GM19023 (cell line): ENCODE measurements around the gene CCDC66.
A peak's percentile ranks its signal among the peaks of the same experiment; 100 is the strongest.
"Not testable (repeated sequence)": the region's sequence is repeated elsewhere in the genome, so short reads cannot be mapped to it uniquely, and the experiment has no call there.

Experiments
- ATAC-seq: cut with Tn5 transposase; IDR thresholded peaks from one replicate; pipeline ENCODE4 v1.9.1; 2021; ENCODE audit warnings: mild to moderate bottlenecking, moderate library complexity; ENCODE audit not compliant: unreplicated experiment

Gene CCDC66

DNA sequence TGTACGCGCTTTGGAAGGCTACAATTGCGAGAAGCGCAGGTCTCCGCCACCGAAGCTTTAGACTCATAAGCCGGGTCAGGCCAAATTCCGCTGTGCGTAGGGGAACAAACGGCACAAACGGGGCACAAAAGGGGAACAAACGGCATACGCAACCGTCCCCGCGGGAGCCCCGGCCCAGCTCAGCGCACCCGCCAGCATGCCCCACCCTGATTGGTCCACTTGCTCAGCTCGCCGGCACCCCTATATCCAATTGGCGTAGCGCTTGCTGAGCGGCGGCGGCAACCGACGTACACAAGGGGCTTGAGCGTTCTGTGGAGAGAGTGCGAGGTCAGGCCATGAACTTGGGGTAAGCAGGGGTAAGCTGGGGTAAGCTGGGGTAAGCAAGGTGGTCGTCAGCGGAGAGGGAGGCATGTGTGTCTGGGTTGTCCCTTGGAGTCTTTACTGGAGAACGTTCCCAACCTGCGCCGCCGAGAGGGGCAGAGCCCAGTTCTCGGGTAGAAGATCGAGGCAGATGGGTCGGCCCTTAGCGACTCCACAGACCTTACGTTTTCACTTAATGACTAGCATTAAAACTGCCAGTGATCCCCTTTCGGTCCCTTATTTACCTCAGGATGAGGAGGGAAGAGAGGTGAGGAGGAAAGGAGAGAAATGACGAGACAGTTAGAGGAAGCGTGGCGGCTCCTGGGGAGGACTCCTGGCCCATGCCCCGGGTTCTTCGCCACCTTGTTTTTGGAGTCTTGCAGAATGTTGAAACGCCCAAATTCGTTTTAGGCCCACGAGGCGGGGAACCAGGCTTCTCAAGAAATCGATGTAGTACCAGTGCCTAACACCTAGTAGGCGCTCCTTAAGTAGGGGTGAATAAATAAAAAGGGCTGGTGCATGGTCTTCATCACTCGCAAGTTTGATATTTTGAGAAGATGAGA, at the start of gene CCDC66:
CCDC66 (plus strand) TSS at position 268 of the 923 bp plus-strand sequence; CDS start at position 336, 68 bp downstream.
- peak; percentile 100 for ATAC-seq

DNA sequence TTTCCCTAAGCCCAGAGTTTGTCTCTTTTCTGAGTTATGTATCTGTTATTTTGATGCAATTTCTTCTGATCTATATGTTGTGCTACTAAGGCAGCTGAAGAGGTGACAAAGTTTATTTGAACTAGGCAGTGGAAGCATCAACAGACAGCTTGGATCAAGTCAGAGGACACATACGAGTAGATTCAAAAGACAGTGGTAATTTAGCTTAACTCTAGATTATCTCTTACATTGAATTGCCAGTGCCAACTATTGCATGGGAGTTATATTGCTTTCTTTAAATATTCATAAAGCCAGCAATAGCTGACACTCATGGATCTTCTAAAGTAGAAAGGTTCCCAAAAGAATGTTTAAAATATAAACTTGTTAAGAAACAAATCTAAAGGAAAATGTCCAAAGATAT, 37.3 kb upstream of the CCDC66 start:
- no peak for ATAC-seq

DNA sequence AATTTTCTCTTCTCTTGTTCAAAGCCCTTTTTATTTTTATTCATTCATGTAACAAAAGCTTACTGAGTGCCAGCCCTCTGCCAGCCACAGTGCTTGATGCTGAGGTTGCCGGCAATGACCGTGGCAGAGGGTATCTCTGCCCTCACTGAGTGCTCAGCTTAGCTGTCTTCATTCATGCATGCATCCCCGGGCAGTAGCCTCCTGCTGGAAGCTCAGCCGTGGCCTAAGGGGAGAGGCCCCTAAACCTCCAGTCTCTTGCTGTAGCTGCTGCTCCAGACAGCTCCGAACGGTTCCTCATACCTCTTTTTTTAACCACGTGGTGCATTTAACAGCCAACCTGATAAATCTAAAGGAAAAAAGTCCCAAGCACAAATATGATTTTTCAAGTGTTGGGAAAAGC, 34.6 kb upstream of the CCDC66 start:
- no peak for ATAC-seq

DNA sequence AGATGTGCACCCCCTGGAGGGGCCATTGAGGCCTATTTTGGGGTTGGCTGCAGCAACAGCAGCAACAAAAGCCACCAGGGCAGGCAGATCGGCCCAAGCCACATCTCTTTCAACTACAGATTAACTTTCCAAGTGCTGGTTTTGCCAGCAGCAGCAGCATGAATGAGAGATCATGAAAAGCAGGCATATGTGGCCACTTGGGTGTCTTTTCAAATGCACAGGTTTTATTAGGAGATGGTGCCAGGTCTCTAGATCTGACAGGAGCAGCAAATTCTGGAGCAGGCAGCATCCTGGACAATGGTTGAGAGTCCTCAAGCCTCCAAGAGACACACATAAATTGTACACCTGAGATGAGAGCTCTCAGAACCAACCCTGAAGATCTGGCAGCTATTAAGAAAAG, 31.7 kb upstream of the CCDC66 start:
- ATAC-seq = no peak

DNA sequence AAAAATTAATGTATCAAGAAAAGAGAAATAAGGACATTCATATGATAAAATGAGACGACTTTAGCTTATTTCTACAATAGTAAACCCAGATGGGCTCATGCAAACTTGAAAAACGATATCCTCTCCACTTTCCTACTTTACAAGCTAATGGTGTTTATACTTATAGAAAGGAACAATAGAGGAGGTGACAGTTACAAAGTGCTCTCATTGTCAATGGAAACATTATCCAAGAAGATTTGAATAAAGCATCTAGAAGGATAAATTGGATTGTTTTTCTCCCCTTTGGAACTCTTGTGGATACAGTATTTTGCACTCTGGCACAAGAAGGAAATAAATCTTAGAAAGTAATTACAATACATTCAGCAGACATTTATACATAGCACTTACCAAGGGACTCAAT, 20.2 kb upstream of the CCDC66 start:
- no peak for ATAC-seq

DNA sequence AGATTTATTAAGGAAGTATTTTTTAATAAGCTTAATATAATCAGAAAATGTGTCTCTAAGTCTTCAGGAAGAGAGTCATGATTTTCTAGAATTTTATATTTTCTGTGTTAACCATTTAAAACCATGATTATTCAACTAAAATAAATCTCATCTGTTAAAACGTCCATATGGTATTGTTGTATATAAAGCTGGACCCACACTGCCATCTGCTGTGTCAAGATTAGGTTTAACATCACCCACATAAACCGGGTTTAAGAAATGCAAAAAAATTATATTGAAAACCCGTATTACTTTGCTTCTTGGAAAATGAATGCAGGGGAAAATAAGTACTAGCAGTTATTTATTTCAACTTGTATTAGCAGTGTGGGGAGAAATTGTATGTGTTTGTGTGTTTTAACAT, 9.5 kb upstream of the CCDC66 start:
- ATAC-seq = no peak

DNA sequence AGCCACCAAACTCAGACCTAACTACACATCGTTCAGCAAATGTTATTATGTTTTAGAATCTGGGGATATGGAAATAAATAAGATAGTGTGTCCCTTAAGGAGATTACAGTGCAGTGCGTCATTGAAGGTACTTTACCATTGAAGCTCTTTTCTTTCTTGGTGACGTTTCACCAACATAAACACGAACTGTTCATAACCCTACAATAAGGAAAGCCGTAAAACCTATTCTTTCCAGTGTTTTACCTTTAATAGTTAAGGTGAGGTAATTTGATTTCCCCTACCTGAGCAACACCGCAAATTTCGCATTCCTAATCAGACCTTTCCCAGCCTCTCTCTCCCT, 826 bp downstream of the CCDC66 start:
- peak; percentile 2 for ATAC-seq

DNA sequence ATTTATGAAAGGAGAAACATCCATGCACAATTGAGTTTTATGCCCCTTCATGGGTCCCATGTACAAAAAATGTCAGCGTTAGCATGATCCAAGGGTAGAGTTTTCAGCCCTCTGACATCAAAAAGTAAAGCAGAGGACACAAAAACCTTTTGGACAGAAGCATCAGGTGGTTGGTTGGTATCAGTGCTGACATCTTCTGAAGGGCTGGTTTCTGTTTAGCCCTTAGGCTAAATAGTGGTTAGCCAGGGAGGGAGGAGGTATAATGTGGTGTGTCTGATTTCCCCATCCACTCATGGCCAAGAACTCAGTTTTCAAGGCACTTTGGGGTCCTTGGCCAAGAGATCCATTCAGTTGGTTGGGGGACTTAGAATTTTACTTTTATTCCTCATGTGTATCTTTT, 16.5 kb downstream of the CCDC66 start:
- ATAC-seq = no peak

DNA sequence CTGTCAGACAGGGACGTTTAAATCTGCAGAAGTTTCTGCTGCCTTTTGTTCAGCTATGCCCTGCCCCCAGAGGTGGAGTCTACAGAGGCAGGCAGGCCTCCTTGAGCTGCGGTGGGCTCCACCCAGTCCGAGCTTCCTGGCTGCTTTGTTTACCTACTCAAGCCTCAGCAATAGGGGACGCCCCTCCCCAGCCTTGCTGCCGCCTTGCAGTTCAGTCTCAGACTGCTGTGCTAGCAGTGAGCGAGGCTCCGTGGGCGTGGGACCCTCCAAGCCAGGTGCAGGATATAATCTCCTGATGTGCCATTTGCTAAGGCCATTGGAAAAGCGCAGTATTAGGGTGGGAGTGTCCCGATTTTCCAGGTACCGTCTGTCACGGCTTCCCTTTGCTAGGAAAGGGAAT, 25.0 kb downstream of the CCDC66 start:
- not testable (repeated sequence) for ATAC-seq

DNA sequence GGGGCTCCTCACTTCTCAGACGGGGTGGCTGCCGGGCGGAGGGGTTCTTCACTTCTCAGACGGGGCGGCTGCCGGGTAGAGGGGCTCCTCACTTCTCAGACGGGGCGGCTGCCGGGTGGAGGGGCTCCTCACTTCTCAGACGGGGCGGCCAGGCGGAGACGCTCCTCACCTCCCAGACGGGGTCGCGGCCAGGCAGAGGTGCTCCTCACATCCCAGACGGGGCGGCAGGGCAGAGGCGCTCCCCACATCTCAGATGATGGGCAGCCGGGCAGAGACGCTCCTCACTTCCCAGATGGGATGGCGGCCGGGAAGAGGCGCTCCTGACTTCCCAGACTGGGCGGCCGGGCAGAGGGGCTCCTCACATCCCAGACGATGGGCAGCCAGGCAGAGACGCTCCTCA, 27.3 kb downstream of the CCDC66 start:
- ATAC-seq = not testable (repeated sequence)

DNA sequence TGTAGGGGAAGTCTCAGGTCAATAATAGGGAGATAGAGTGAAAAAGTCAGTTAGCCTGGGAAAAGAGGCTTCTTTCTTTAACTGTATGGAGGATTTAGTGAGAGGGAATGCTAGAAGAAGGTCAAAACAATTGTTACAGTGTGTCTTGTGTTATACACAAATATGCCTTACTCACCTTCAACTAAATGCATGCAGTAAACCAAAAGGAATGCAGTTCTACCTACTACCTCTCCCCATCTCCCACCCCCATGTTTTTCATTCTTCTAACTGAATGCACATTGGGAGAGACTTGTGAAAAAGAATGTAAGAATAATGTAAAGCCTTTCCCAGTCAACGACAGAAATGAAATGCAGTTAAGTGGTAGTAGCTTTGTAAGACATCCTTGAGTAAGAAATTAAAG, 33.8 kb downstream of the CCDC66 start:
- no peak for ATAC-seq

DNA sequence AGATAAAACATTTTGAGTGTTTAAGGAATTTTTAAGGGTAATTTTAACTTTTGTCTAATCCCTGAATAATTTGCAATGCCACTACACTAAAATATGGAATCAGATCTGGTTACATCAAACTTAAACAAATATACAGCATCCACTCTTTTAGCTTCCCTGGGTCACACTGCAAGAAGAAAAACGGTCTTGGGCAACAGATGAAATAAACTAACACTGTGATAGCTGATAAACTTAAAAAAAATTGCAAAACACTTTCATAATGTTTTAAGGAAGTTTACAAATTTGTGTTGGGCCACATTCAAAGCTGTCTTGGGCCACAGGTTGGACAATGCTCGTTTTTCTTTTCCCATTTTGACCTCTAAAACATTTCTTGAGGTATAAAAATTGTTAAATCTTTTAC, 34.3 kb downstream of the CCDC66 start:
- ATAC-seq = no peak

DNA sequence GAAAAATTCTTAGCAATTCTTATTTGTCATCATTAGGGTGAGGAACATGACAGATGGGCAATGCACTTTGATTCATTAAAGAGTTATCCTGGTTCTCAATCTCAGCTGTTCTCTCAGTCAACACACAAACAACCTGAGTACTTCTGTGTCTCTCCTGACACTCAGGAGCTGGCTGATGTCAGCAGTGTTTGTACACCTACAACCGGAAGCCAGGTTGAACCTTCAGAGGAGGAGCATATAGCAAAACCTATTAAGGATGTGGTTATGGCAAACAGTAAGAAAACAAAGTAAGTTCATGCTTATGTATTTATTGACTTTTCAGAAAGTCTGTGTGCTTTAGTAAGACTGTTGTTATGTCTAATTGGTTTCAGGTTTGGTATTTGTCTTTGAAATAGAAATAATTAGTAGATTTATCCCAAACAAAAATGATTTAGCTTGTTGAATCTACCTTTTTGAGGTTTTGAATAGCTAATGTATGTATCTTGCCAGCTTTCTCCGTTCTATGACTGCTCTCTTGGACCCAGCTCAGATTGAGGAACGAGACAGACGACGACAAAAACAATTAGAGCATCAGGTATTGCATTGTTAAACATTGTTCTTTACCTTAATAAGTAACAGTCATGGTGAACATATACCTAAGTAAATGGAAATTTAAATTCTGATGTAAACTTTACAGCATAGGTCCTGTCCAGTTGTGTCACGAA, 36.6 kb downstream of the CCDC66 start:
- no peak for ATAC-seq

DNA sequence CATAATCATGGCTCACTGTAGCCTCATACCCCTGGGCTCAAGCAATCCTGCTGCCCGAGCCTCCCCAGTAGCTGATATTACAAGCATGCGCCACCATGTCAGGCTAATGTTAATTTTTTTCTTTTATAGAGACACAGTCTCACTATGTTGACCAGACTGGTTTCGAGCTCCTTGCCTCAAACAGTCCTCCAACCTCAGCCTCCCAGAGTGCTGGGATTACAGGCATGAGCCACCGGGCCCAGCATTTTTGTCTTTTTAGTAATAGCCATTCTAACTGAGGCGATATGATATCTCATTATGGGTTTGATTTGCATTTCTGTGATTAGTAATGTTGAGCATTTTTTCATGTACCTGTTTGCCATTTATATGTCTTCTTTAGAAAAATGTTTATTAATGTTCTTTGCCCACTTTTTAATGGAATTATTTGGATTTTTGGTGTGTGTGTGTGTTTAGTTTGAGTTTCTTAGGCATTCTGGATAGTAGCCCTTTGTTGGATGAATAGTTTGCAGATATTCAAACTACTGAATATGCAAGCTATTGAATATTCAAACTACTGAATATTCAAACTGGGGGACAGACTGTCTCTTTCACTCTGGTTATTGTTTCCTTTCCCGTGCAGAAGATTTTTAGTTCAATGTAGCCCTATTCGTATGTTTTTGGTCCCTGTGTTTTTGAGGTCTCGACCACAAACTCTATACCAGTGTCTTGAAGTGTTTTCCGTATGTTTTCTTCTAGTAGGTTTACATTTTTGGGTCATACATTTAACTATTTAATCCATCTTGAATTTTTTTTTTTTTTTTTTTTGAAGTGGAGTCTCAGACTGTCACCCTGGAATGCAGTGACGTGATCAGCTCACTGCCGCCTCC, 39.2 kb downstream of the CCDC66 start:
- ATAC-seq = no peak

DNA sequence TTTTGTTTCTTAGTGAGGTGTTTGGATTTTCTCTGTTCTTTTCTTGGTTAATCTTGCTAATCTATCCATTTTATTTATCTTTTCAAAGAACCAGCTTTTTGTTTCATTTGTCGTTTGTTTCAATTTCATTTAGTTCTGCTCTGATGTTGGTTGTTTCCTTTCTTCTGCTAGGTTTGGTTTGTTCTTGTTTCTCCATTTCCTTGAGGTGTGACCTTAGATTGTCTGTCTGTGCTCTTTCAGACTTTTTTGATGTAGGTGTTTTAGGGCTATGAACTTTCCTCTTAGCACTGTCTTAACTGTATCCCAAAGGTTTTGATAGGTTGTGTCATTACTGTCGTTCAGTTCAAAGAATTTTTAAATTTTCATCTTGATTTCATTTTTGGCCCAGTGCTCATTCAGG, 51.5 kb downstream of the CCDC66 start:
- ATAC-seq = not testable (repeated sequence)

DNA sequence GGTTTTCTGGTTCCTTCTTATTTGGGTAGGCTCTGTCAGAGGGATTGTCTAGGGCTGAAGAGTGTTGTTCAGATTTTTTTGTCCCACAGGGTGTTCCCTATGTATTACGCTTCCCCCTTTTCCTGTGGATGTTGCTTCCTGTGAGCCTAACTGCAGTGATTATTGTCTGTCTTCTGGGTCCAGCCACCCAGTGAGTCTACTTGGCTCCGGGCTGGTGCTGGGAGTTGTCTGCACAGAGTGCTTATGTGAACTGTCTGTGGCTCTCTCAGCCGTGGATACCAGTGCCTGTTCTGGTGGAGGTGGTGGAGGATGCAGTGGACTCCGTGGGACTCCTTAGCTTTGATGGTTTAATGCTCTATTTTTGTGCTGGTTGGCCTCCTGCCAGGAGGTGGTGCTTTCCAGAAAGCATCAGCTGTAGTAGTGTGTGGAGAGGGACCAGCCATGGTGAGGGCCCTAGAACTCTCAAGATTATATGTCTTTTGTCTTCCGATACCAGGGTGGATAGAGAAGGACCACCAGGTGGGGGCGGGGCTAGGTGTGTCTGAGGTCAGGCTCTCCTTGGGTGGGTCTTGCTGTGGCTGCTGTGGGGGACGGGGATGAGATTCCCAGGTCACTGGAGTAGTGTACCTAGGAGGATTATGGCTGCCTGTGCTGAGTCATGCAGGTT, 53.8 kb downstream of the CCDC66 start:
- no peak for ATAC-seq

DNA sequence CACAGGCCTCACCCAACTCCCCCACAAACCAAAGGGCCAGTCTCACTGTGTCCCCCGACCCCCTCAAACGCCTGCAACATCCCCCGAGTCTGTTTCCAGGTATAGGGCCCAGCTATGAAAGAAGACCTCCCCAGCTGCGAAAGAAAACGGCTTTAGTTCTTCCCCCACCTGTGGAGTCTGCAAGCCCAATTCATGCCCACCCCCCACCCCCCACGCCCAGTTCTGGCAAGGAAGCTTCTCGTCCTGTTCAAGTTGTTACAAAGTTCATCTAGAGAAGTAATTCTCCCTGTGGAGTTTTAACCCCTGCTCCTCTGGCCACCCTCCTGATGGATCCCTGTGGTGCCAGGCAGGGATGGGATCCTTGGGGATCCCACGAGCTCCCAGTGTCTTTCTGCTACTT, 54.4 kb downstream of the CCDC66 start:
- no peak for ATAC-seq

DNA sequence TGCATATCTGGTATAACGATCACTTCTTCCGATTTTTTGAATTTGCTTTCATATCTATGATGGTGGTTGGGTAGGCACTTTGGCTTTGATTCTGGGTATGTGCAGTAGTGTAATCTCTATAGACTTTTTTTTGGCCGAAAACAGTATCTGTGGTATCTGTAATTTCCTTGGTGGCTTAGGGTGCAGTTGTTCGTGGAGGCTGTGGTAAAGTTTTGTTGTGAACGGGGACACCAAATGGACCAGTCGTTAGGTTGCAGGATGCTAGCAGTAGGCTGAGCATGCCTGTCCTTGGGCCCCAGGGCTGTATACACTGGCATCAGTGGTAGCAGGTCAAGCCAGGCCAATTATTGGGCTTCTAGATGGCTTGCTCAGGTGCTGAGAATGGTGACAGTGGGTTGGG, 55.2 kb downstream of the CCDC66 start:
- ATAC-seq = no peak

DNA sequence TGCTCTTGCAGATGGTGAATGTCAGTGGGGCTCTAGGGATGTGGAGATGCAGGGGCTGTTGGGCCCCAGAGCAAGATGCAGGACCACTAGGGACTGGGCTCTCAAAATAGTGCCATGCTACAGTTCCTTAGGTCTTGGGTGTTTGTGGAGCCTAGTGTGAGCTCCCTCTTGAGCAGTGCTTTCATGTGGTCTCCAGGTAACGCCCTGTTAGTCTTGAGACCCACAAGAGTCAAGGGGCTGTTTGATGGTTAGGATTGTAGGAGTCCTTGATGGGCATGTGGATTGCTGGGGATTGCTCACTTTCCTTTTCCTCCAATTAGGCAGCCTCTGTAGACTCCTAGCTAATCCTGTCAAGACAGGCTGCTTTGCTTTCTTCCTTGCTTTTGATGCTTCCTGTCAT, 56.0 kb downstream of the CCDC66 start:
- ATAC-seq = no peak

DNA sequence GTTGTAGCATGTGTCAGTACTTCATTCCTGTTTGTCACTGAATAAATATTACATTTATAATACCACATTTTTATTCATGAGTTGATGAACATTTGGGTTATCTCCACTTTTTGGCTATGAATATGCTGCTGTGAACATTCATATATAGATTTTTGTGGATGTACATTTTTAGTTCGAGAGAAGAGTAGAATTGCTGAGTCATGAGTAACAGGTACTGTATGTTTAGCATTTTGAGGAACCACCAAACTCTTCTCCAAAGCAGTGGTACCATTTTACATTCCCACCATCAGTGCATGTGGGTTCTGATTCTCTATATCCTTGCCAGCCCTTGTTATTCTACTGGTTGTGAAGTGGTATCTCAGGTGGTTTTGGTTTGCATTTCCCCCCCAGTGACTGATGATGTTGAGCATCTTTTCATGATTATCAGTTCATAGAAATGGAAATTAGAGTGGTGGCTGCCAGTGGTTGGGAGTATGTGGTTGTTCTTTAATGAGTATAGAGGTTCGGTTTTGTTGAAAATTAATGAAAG, 59.6 kb downstream of the CCDC66 start:
- no peak for ATAC-seq

DNA sequence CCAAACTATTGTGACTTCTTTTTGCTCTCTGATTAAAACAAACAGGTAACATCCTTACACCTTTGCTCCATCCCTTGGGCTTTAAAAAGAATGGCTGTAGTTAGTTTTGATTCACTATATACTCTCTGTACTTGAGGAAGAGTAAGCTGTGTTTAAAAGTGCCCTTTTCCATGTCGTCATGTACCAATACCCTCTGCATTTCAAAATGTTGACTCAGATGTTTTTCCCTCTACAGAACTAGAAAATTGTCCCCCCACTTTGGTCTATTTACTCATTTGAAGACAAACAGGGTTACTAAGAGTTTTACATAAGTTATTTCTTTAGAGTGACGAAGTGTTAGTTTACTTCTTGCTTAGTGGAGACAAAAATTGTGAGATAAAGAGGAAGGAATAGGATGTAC, 63.4 kb downstream of the CCDC66 start:
- no peak for ATAC-seq
